ENCODE results near the gene FNDC10.
A peak's percentile ranks its signal among the peaks of the same experiment; 100 is the strongest.
"Not testable (repeated sequence)": the region's sequence is repeated elsewhere in the genome, so short reads cannot be mapped to it uniquely, and the experiment has no call there.

The FNDC10 gene

GRCh38 chr1:1599935-1600860 is at the start of gene FNDC10:
Gene FNDC10, minus strand, starts transcription at chr1:1600135. Its CDS starts 120 bp downstream, at chr1:1600015.
- Histone ChIP-seq H3K36me3 (ENCODE audit: control insufficient read depth in 1 of 2, insufficient read depth in 2 of 2, low read length in 2 of 2) (no peaks in the 10 kb centered on the region), H3K27me3 (ENCODE audit: control insufficient read depth in 1 of 2, insufficient read depth in 2 of 2, low read length in 2 of 2) (peaks cover 16 to 20% of the 10 kb centered on the region in 2 donors), H3K9ac (ENCODE audit: low read depth in 1 of 2, low read length in 2 of 2) (no peak within 1 kb of the TSS), H3K9me3 (ENCODE audit: control insufficient read depth in 1 of 2, low read length in 2 of 2) (no peaks in the 10 kb centered on the region), H3K4me3 (ENCODE audit: low read depth in 1 of 2, low read length in 2 of 2) (peak within 1 kb of the TSS in 1 of 2 donors; percentile 53), H3K4me1 (ENCODE audit: control insufficient read depth in 1 of 2, insufficient read depth in 2 of 2, low read length in 2 of 2) (peaks cover 0 to 13% of the 10 kb centered on the region in 2 donors), H3K27ac (ENCODE audit: low read depth, low read length) (no peak within 1 kb of the TSS)

- peak overlapping the region; percentile 77 for H3K27ac ChIP-seq (ENCODE audit: low read depth, low read length)
- H3K36me3 ChIP-seq (ENCODE audit: control insufficient read depth in 1 of 2, insufficient read depth in 2 of 2, low read length in 2 of 2), result peaks cover 0 to 39% of the 10 kb centered on the region in 2 donors
- peak overlapping the region in 1 of 2 donors; percentile 2 for H3K9ac ChIP-seq (ENCODE audit: low read depth in 1 of 2, low read length in 2 of 2)
- H3K9me3 ChIP-seq (ENCODE audit: control insufficient read depth in 1 of 2, low read length in 2 of 2); H3K27me3 ChIP-seq (ENCODE audit: control insufficient read depth in 1 of 2, insufficient read depth in 2 of 2, low read length in 2 of 2); H3K4me3 ChIP-seq (ENCODE audit: low read depth in 1 of 2, low read length in 2 of 2): not testable (repeated sequence)
- peaks cover 0 to 17% of the 10 kb centered on the region in 2 donors for H3K4me1 ChIP-seq (ENCODE audit: control insufficient read depth in 1 of 2, insufficient read depth in 2 of 2, low read length in 2 of 2)
These were observed 48.3 kb upstream of the FNDC10 start for GRCh38 chr1:1648265-1648664.

GRCh38 chr1:1647567-1648241 is 47.8 kb upstream of the FNDC10 start:
- H3K4me3 ChIP-seq (ENCODE audit: low read depth in 1 of 2, low read length in 2 of 2); H3K27me3 ChIP-seq (ENCODE audit: control insufficient read depth in 1 of 2, insufficient read depth in 2 of 2, low read length in 2 of 2); H3K9me3 ChIP-seq (ENCODE audit: control insufficient read depth in 1 of 2, low read length in 2 of 2): not testable (repeated sequence)
- peaks cover 0 to 36% of the 10 kb centered on the region in 2 donors for H3K36me3 ChIP-seq (ENCODE audit: control insufficient read depth in 1 of 2, insufficient read depth in 2 of 2, low read length in 2 of 2)
- H3K9ac ChIP-seq (ENCODE audit: low read depth in 1 of 2, low read length in 2 of 2), result peak overlapping the region in 1 of 2 donors; percentile 2
- H3K27ac ChIP-seq (ENCODE audit: low read depth, low read length), result peak overlapping the region; percentile 77
- peaks cover 0 to 17% of the 10 kb centered on the region in 2 donors for H3K4me1 ChIP-seq (ENCODE audit: control insufficient read depth in 1 of 2, insufficient read depth in 2 of 2, low read length in 2 of 2)

- H3K27ac ChIP-seq (ENCODE audit: low read depth, low read length); H3K9ac ChIP-seq (ENCODE audit: low read depth in 1 of 2, low read length in 2 of 2); H3K27me3 ChIP-seq (ENCODE audit: control insufficient read depth in 1 of 2, insufficient read depth in 2 of 2, low read length in 2 of 2); H3K4me3 ChIP-seq (ENCODE audit: low read depth in 1 of 2, low read length in 2 of 2); H3K9me3 ChIP-seq (ENCODE audit: control insufficient read depth in 1 of 2, low read length in 2 of 2): not testable (repeated sequence)
- peaks cover 0 to 24% of the 10 kb centered on the region in 2 donors for H3K36me3 ChIP-seq (ENCODE audit: control insufficient read depth in 1 of 2, insufficient read depth in 2 of 2, low read length in 2 of 2)
- H3K4me1 ChIP-seq (ENCODE audit: control insufficient read depth in 1 of 2, insufficient read depth in 2 of 2, low read length in 2 of 2), result peaks cover 0 to 17% of the 10 kb centered on the region in 2 donors
These were observed 46.4 kb upstream of the FNDC10 start for GRCh38 chr1:1646326-1646725.

GRCh38 chr1:1640711-1641461 is 41.0 kb upstream of the FNDC10 start:
- not testable (repeated sequence) for H3K27me3 ChIP-seq (ENCODE audit: control insufficient read depth in 1 of 2, insufficient read depth in 2 of 2, low read length in 2 of 2)

GRCh38 chr1:1640081-1640480 is 40.1 kb upstream of the FNDC10 start:
- H3K4me1 ChIP-seq (ENCODE audit: control insufficient read depth in 1 of 2, insufficient read depth in 2 of 2, low read length in 2 of 2); H3K27me3 ChIP-seq (ENCODE audit: control insufficient read depth in 1 of 2, insufficient read depth in 2 of 2, low read length in 2 of 2); H3K4me3 ChIP-seq (ENCODE audit: low read depth in 1 of 2, low read length in 2 of 2); H3K9me3 ChIP-seq (ENCODE audit: control insufficient read depth in 1 of 2, low read length in 2 of 2); H3K9ac ChIP-seq (ENCODE audit: low read depth in 1 of 2, low read length in 2 of 2); H3K27ac ChIP-seq (ENCODE audit: low read depth, low read length): not testable (repeated sequence)
- H3K36me3 ChIP-seq (ENCODE audit: control insufficient read depth in 1 of 2, insufficient read depth in 2 of 2, low read length in 2 of 2), result peaks cover 0 to 13% of the 10 kb centered on the region in 2 donors

More at GRCh38 chr1:1640711-1641461, 41.0 kb upstream of the FNDC10 start:
- H3K27ac ChIP-seq (ENCODE audit: low read depth, low read length); H3K9ac ChIP-seq (ENCODE audit: low read depth in 1 of 2, low read length in 2 of 2); H3K9me3 ChIP-seq (ENCODE audit: control insufficient read depth in 1 of 2, low read length in 2 of 2); H3K4me1 ChIP-seq (ENCODE audit: control insufficient read depth in 1 of 2, insufficient read depth in 2 of 2, low read length in 2 of 2); H3K4me3 ChIP-seq (ENCODE audit: low read depth in 1 of 2, low read length in 2 of 2): not testable (repeated sequence)
- H3K36me3 ChIP-seq (ENCODE audit: control insufficient read depth in 1 of 2, insufficient read depth in 2 of 2, low read length in 2 of 2), result peaks cover 0 to 13% of the 10 kb centered on the region in 2 donors

GRCh38 chr1:1639368-1639767 is 39.4 kb upstream of the FNDC10 start:
- not testable (repeated sequence) for H3K9ac ChIP-seq (ENCODE audit: low read depth in 1 of 2, low read length in 2 of 2); H3K4me3 ChIP-seq (ENCODE audit: low read depth in 1 of 2, low read length in 2 of 2); H3K27ac ChIP-seq (ENCODE audit: low read depth, low read length); H3K4me1 ChIP-seq (ENCODE audit: control insufficient read depth in 1 of 2, insufficient read depth in 2 of 2, low read length in 2 of 2); H3K9me3 ChIP-seq (ENCODE audit: control insufficient read depth in 1 of 2, low read length in 2 of 2); H3K27me3 ChIP-seq (ENCODE audit: control insufficient read depth in 1 of 2, insufficient read depth in 2 of 2, low read length in 2 of 2)
- H3K36me3 ChIP-seq (ENCODE audit: control insufficient read depth in 1 of 2, insufficient read depth in 2 of 2, low read length in 2 of 2), result peaks cover 0 to 13% of the 10 kb centered on the region in 2 donors

- H3K4me1 ChIP-seq (ENCODE audit: control insufficient read depth in 1 of 2, insufficient read depth in 2 of 2, low read length in 2 of 2); H3K4me3 ChIP-seq (ENCODE audit: low read depth in 1 of 2, low read length in 2 of 2); H3K27me3 ChIP-seq (ENCODE audit: control insufficient read depth in 1 of 2, insufficient read depth in 2 of 2, low read length in 2 of 2); H3K9ac ChIP-seq (ENCODE audit: low read depth in 1 of 2, low read length in 2 of 2); H3K9me3 ChIP-seq (ENCODE audit: control insufficient read depth in 1 of 2, low read length in 2 of 2); H3K27ac ChIP-seq (ENCODE audit: low read depth, low read length): not testable (repeated sequence)
- peaks cover 0 to 13% of the 10 kb centered on the region in 2 donors for H3K36me3 ChIP-seq (ENCODE audit: control insufficient read depth in 1 of 2, insufficient read depth in 2 of 2, low read length in 2 of 2)
These were observed 38.6 kb upstream of the FNDC10 start for GRCh38 chr1:1638528-1638927.

- not testable (repeated sequence) for H3K27ac ChIP-seq (ENCODE audit: low read depth, low read length); H3K4me3 ChIP-seq (ENCODE audit: low read depth in 1 of 2, low read length in 2 of 2); H3K4me1 ChIP-seq (ENCODE audit: control insufficient read depth in 1 of 2, insufficient read depth in 2 of 2, low read length in 2 of 2); H3K9me3 ChIP-seq (ENCODE audit: control insufficient read depth in 1 of 2, low read length in 2 of 2); H3K27me3 ChIP-seq (ENCODE audit: control insufficient read depth in 1 of 2, insufficient read depth in 2 of 2, low read length in 2 of 2); H3K9ac ChIP-seq (ENCODE audit: low read depth in 1 of 2, low read length in 2 of 2)
- H3K36me3 ChIP-seq (ENCODE audit: control insufficient read depth in 1 of 2, insufficient read depth in 2 of 2, low read length in 2 of 2), result peaks cover 0 to 13% of the 10 kb centered on the region in 2 donors
These were observed 37.5 kb upstream of the FNDC10 start for GRCh38 chr1:1637479-1637875.

Measured in duodenal mucosa (tissue), 2 donors.